Measurements from ENCODE around the gene ADAT2.
"Not testable (repeated sequence)": the region's sequence is repeated elsewhere in the genome, so short reads cannot be mapped to it uniquely, and the experiment has no call there.

Gene ADAT2

DNA sequence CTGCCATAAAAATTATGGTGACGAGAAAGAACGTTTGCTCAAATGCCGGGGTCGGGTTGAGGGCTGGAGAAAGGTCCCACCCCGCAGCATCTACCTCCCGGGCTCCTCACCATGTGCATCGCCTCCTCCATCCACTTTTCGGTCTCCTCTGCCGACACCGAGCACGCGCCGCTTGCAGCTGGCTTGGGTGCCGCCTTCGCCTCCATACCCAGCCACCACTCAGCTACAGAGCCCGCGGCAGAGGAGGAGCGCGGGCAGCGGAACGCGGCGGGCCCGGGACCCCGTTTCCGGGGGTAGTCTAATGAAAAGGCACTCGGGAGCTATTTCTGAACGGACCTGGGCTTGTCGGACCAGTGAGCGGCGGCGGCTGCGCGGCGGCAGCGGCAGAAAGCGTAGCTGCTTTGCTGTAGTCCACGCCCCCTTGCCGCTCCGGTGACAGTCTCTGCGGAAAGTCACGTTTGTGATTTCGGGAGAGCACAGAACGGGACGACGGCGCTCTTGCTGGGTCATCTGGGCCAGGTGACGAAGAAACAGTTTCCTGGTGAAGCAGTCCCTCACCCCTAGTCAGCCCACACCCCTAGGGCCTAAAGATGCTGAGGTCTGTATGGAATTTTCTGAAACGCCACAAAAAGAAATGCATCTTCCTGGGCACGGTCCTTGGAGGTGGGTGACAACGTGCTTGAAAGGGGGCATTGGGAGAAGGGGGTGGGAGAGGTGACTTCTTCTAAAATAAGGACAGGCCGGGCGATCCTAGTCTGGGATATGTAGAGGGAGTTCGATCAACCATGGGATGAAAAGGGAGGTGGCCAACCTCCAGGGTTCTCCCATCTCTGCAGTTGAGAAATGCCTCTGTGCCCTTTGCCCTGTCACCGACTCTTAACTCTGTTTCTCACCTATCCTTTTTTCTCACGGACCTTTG, at the start of gene ADAT2, which contains the start of gene PEX3:
Gene ADAT2 (minus strand): TSS at position 243 of the 919 bp plus-strand sequence. CDS start 37 bp downstream, at position 206.
Gene PEX3 (plus strand): TSS at position 353 of the 919 bp plus-strand sequence. CDS start 238 bp downstream, at position 591.
- peak; percentile 87 for DNase-seq (ENCODE audit: low read depth)

DNA sequence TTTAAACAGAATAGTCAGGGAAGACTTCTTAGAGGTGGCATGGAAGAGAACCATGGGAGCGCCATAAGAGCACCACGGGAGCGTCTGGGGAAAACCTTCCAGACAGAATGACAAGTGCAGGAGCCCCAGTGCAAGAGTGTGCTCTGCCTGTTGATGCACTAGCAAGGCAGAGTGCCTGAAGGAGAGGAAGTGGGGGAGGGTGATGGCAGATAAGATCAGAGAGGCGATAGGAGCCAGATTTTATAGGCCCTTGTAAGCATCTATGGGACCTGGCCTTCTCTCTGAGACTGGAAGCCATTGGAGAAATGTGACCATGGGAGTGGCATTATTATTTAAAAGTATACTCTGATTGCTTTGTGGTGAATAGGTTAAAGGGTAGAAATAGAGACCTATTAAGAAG, 47.9 kb upstream of the ADAT2 start:
- no peak for DNase-seq (ENCODE audit: low read depth)

DNA sequence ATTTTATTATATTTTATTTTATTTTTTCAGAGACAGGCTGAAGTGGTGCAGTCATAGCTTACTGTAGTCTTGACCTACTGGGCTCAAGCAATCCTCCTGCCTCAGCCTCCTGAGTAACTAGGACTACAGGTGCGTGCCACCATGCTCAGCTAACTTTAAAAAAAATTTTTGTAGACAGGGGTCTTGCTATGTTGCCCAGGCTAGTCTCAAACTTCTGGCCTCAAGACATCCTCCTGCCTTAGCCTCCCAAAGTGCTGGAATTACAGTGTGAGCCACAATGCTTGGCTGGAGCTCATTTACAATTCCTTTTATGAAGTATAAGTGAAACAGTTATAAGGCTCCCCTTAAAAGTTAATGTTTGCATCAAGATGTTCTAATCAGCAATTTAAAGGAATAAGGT, 46.5 kb upstream of the ADAT2 start:
- DNase-seq (ENCODE audit: low read depth) = no peak

DNA sequence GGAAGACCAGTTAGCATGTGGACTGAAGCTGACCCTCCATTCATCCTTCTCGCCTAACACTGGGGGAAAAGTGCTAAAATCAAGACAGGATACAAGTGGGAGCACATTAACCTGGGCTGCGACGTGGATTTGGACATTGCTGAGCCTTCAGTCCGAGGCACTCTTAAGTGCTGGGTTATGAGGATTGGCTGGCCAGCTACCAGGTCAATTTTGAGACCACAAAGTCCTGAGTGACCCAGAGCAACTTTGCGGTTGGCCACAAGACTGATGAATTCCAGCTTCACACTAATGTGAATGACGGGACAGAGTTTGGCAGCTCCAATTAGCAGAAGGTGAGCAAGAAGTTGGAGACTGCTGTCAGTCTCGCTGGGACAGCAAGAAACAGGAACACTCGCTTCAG, 40.3 kb upstream of the ADAT2 start:
- no peak for DNase-seq (ENCODE audit: low read depth)

GRCh38 chr6:143490244-143490643, 39.7 kb upstream of the ADAT2 start:
- no peak for DNase-seq (ENCODE audit: low read depth)

DNA sequence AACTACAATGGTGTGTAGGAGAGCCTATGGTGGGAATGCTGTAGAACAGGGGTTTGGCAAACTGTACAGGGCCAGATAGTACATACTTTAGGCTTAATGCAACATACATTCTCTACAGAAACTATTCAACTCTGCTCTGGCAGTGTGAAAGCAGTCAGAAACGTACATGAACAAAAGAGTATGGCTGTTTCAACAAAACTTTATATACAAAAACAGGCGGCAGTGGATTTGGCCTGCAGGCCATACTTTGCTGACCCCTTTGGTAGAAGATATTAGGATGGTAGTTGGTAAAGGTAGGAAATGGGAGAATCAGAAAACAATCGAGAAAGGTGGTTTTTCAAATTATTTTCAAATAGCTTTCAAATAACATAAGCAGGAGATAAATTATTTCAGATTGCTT, 36.3 kb upstream of the ADAT2 start:
- no peak for DNase-seq (ENCODE audit: low read depth)

GRCh38 chr6:143485967-143486366, 35.5 kb upstream of the ADAT2 start:
- no peak for DNase-seq (ENCODE audit: low read depth)

- no peak for DNase-seq (ENCODE audit: low read depth)
Observed at GRCh38 chr6:143482593-143482992, 32.1 kb upstream of the ADAT2 start.

DNA sequence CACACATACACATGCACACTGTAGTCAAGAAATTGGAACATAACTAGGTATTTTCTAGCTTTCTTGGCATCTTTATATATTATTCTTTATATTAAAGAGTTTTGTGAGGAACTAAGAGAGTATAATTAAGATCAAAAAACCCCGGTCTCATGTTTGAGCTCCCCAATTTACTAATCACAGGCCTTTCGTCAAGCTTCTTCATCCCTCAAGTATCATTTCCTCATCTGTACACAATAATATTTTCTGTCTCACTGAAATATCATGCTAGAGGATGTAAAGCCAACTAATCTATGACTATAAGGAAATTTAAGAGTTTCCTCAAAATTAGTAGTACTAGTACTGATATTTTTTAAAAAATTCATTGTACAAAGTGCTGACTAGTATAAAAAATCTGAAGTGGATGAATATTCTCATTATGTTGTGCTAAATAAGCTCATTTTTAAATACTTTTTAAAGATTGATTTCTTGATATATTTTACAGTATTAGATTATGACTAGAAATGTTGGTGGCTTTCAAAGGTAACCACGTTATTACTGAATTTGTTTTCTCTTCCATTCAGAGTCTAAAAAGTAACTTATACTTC, 28.1 kb upstream of the ADAT2 start:
- no peak for DNase-seq (ENCODE audit: low read depth)

DNA sequence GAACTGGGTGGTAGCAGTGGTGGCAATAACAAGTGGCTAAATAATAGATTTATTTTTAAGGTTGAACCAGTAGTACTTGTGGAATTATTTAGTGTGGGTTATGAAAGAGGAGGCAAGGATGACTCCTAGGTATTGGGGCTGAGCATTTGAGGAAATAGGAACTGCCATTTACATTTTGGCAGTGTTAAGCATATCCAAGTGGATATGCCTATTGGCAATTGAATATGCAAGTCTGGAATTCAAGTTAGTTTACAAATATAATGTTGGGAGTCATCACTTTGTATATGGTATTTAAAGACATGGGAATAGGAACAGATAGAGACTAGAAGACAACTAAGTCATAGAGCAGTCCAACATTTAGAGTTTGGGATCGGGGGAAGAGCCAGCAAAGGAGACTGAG, 26.1 kb upstream of the ADAT2 start:
- DNase-seq (ENCODE audit: low read depth) = no peak

DNA sequence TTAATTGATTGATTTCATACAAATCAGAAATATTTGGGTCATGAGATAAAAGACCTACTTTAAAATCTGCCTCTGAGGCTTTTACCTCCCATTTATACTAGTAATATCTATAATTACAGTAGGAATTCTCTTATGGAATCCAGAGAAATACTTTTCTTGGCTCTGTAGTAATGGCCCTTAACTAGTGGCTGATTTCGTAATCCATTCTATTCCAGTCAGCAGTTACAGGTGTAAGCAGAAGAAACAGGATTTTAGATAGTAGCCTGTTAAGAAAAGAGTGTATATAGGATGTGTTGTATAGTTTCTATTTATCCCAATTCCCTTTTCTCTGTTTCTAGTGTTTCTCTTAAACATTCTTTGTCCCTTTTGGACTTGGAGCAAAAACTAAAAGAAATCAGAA, 21.3 kb upstream of the ADAT2 start:
- no peak for DNase-seq (ENCODE audit: low read depth)

- DNase-seq (ENCODE audit: low read depth) = not testable (repeated sequence)
Observed at GRCh38 chr6:143468823-143469222, 18.3 kb upstream of the ADAT2 start.

DNA sequence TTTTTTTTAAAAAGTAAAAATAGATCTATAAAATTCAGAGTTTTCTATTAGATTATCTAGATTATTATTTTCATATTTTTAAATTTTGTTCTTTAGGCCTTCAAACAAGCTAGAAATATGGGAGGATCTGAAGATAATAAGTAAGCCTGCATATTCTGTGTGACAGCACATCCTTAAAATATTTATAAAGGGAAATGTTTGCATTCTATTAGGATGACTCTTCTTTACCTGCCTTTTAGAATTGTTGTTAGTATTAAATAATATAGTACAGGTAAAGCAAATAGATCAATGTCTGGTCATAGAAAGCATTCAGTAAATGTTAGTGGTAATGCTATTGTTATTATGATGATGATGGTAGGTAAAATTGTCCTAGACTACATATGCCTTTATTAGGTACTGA, 17.5 kb upstream of the ADAT2 start:
- no peak for DNase-seq (ENCODE audit: low read depth)

- DNase-seq (ENCODE audit: low read depth) = no peak
Observed at GRCh38 chr6:143465546-143465945, 15.1 kb upstream of the ADAT2 start.

- DNase-seq (ENCODE audit: low read depth) = no peak
Observed at GRCh38 chr6:143457563-143458359, 7.3 kb upstream of the ADAT2 start.

GRCh38 chr6:143451531-143451930, 1.0 kb upstream of the ADAT2 start:
- no peak for DNase-seq (ENCODE audit: low read depth)

GRCh38 chr6:143449714-143450452, 612 bp downstream of the ADAT2 start:
- DNase-seq (ENCODE audit: low read depth) = no peak

GRCh38 chr6:143449082-143449713, 1.3 kb downstream of the ADAT2 start:
- no peak for DNase-seq (ENCODE audit: low read depth)

GRCh38 chr6:143447865-143448264, 2.6 kb downstream of the ADAT2 start:
- not testable (repeated sequence) for DNase-seq (ENCODE audit: low read depth)

DNA sequence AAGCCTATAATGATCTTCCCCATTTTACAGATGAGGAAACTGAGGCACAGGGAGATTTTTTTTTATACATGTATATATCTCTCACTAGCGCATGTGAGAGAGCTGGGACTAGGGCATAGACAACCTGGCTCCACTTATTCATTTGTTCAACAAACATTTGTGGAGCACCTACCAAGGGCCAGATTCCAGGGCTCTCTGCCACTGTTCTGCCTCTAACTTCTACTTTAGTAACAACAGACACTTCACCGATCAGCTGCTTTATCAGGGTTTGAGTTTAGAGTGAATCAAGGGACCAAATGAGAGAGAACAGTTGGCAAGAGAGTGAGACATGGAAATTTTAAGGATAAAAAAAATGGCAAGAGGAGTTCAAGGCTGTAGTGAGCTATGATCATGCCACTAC, 7.4 kb downstream of the ADAT2 start:
- no peak for DNase-seq (ENCODE audit: low read depth)
